Measurements from ENCODE around the gene DUX4.
"Not testable (repeated sequence)": the region's sequence is repeated elsewhere in the genome, so short reads cannot be mapped to it uniquely, and the experiment has no call there.

DUX4 gene

GRCh38 chr4:190173428-190173827, at the start of gene DUX4:
Gene DUX4 (plus strand): TSS chr4:190173774. CDS start chr4:190173774, 0 bp downstream.
- not testable (repeated sequence) for DNase-seq (ENCODE audit: low read depth)

GRCh38 chr4:190175436-190175835, 1.9 kb downstream of the DUX4 start:
- not testable (repeated sequence) for H3K4me3 ChIP-seq (ENCODE audit: low read depth, low read length); DNase-seq (ENCODE audit: low read depth)

More at GRCh38 chr4:190173428-190173827, at the start of gene DUX4:
- H3K4me3 ChIP-seq (ENCODE audit: low read depth, low read length), result not testable (repeated sequence)

GRCh38 chr4:190177727-190178605, 4.4 kb downstream of the DUX4 start:
- DNase-seq (ENCODE audit: low read depth); H3K4me3 ChIP-seq (ENCODE audit: low read depth, low read length): not testable (repeated sequence)

- H3K4me3 ChIP-seq (ENCODE audit: low read depth, low read length); DNase-seq (ENCODE audit: low read depth): not testable (repeated sequence)
Measured at GRCh38 chr4:190178606-190178990, 5.0 kb downstream of the DUX4 start.

- DNase-seq (ENCODE audit: low read depth); H3K4me3 ChIP-seq (ENCODE audit: low read depth, low read length): not testable (repeated sequence)
Measured at GRCh38 chr4:190179030-190179739, 5.6 kb downstream of the DUX4 start.

- DNase-seq (ENCODE audit: low read depth); H3K4me3 ChIP-seq (ENCODE audit: low read depth, low read length): not testable (repeated sequence)
Measured at GRCh38 chr4:190179740-190180094, 6.1 kb downstream of the DUX4 start.

- not testable (repeated sequence) for DNase-seq (ENCODE audit: low read depth); H3K4me3 ChIP-seq (ENCODE audit: low read depth, low read length)
Measured at GRCh38 chr4:190180947-190181346, 7.4 kb downstream of the DUX4 start.

GRCh38 chr4:190181481-190182100, 8.0 kb downstream of the DUX4 start:
- DNase-seq (ENCODE audit: low read depth); H3K4me3 ChIP-seq (ENCODE audit: low read depth, low read length): not testable (repeated sequence)

- H3K4me3 ChIP-seq (ENCODE audit: low read depth, low read length); DNase-seq (ENCODE audit: low read depth): not testable (repeated sequence)
Measured at GRCh38 chr4:190203510-190203909, 29.9 kb downstream of the DUX4 start.

Data from GM12865 (cell line).